AML-193 (cell line): ENCODE results near the gene PCYOX1L.

Experiments used
- DNase-seq, 2 experiments: peaks; one replicate each; lab custom pipeline; 2025; lab: John Stamatoyannopoulos, UW

PCYOX1L gene

DNA sequence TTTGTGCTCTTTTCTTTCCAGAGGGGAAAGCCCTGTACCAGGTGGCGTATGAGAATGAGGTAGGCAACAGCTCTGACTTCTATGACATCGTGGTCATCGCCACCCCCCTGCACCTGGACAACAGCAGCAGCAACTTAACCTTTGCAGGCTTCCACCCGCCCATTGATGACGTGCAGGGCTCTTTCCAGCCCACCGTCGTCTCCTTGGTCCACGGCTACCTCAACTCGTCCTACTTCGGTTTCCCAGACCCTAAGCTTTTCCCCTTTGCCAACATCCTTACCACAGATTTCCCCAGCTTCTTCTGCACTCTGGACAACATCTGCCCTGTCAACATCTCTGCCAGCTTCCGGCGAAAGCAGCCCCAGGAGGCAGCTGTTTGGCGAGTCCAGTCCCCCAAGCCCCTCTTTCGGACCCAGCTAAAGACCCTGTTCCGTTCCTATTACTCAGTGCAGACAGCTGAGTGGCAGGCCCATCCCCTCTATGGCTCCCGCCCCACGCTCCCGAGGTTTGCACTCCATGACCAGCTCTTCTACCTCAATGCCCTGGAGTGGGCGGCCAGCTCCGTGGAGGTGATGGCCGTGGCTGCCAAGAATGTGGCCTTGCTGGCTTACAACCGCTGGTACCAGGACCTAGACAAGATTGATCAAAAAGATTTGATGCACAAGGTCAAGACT, 10.3 kb downstream of the PCYOX1L start:
- DNase-seq, result no peak

GRCh38 chr5:149370878-149371277, 13.0 kb downstream of the PCYOX1L start:
- no peak for DNase-seq

DNA sequence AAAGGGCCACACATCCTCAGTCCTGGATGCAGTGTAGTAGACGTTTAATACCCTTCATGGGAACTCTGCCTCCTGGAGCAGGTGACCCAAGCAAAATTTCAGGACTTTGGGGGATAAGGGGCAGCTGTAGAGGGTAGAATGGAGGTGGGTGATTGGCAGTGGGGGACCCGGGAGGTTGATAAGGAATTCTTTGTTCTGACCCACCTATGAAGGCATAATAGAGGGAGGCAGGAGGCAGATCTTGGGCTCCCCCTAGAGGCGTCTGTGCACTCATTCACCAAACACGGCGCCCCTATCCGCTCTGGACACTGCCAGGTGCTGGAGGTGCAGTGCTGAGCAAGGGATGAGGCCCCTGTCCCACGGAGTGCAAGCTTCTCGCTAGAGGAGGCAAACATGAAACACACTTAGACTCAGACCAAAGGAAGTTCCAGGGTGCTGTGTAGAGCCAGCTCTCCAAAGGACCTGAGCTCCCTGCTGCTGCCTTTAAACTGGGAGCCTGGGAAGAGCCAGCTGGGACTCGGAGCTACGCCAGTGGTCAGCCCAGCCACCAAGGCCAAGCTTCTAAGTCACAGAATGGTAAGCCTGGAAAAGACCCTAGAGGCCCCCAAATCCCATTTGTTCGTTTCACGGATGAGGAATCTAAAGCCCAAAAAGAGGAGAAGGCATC, 13.6 kb downstream of the PCYOX1L start:
- peak; percentile 49 to 61 for DNase-seq

DNA sequence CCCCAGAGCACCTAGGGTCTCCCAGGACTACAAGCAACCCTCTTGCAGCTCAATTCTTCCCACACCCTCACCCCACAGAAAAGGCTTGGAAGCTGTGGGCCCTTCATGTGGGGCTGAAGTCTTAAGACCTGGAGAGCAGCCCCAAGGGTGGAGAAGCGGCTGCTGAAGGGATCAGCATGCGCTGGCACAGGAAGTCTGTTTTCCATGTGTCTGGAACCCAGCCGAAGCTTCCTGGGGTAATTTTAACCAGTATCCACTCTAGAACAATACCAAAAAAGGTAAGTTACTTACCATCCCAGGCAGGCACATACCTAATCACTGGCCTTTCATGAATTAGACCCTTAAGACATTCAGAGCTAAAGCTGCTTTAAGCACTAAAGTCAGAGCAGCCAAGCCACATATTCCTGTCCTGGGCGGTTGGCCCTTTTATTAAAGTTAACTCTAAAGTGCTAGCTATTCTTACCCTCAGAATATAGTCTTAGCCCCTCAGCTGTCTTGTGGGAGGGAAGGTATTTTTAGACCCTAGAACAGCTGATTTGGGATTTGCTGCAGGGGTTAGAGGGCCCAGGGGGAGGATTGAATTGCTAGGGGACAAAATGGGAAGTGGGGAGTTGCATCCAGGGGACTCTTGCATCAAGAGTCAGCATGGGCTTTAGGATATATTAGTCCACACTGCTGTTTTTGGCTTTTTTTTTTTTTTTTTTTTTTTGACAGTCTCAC, 14.4 kb downstream of the PCYOX1L start:
- DNase-seq, result no peak

- no peak for DNase-seq
Observed at GRCh38 chr5:149372932-149373331, 15.1 kb downstream of the PCYOX1L start.

- DNase-seq, result no peak
Observed at GRCh38 chr5:149374303-149374702, 16.5 kb downstream of the PCYOX1L start.

DNA sequence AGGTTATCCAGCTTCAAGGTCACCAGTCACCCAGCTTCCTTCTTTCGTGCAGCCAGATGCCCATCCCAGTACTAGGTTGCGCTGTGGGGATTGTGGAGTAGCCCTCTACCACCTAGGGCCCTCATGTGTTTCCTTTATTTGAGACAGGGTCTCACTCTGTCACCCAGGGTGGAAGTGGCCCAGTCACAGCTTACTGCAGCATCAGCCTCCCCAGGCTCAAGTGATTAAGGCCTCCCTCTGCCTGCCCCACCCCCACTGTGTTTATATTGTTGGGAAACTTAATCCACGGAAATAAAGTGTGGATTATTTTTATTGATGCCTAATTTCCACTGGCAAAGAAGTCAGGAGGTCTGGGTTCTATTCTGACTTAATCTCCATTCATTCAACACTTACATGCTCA, 17.0 kb downstream of the PCYOX1L start:
- no peak for DNase-seq

GRCh38 chr5:149375434-149375833, 17.6 kb downstream of the PCYOX1L start:
- no peak for DNase-seq

DNA sequence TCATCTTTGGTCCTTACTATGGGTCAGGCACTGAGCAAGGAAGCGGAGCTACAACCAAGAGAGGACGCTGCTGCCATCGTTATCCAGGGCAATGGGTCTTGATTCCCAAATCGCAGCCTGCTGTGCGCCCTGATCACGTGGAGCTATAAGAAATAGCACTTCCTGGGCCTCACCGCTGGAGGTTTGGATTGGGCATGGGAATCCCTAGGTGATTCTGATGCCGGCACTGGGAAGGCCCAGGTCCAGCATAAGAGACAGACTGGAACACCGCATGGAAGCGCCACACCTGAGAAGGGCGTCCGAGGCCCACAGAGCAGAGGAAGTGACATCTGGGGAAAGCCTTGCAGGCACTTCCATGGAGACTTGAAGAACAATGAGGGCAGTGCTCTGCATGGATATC, 18.3 kb downstream of the PCYOX1L start:
- no peak for DNase-seq

DNA sequence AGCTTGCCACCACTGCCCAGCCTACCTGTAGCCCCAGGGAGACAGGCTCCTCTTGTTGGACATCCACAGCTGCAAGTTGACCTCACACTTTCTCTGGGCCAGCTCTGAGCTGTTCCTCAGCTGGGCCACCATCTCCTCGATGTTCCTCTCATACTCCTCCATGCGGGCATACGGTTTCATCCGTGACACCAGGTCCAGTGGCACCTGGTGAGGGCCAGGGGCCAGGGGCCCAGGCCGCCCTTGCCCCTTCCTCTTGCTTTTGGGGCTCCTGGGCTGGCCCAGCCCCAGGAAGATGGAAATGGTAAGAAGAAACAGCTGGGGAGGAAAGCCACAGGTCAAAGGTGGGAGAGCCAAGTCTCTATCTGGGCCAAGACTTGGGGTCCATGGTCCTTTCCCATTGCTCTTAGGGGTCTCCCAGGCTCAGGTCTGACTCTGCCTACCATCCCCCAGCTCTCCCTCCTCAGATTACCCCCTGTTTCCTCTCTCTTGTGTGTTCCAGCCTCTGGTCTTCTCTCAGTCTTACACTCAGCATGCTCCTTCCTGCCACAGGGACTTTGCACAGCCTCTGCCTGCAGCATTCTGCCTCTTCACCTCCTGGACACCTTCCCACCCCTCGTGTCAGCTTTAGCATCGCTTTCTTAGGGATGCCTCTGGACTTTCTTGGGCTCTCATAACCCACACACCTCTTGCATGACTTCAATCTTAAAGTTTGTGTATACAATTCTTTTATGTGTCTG, 19.0 kb downstream of the PCYOX1L start:
- DNase-seq, result no peak

GRCh38 chr5:149378241-149378820, 20.5 kb downstream of the PCYOX1L start:
- no peak for DNase-seq

DNA sequence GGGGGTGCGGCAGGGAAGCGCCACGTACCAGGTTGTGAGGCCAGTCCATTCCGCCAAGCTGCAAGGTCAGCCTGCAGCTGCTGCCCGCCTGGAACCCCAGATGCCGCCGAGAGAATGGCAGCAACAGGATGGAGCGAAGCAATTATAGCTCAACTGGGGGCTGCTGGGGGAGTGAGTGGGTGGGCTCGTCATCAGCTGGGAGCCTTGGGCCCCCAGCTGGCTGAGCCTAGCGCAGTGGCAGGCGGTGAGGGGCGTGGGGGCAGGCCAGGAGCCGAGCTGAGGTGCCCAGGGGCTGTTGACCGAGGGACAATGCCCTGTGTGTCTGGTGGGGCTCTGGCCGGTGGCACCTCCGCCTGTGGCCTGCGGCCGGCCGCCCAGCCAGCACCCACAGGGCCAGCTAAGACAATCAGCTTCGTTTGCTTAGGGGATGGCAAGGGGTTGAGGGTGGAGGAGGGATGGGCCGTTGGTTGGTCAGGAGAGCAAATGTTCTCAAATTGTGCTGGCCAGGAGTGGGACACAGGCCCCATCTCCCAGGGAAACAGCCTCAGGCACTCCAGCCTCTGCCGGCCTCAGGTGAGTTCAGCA, 21.4 kb downstream of the PCYOX1L start, which contains the start of gene IL17B:
IL17B (minus strand) TSS at position 116 of the 585 bp plus-strand sequence; CDS start at position 49, 67 bp downstream.
- DNase-seq, result no peak

GRCh38 chr5:149379818-149380374, 22.1 kb downstream of the PCYOX1L start:
- DNase-seq, result no peak

DNA sequence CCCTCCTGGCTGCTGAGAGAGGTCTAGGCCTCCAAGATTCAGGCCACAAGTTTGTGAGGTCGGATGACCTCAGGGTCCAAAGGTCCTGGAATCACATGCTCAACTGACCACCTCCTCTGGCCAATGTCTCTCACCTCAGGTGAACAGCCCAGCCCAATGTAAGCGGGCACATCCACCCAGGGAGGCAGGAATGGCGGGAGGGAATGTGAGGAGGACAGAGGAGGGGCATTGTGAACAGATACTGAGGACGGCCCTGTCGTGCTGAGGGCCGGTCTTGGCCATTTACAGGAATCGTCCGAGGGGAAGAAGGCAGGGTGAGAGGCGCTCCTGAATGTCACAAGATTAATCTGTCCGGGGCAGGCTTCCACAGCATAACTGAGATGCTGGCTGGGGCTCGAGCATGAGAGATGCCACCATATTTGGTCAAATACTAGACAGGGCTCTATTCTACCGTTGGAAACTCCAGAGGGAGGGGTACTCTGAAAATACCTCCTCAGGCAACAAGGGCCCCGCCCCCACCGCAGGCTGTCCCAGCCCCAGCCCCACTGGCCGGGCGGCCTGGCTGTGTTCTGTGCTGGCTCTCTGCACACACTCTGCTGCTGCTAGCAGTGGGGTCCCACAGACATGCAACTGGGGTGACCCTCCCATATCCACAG, 22.7 kb downstream of the PCYOX1L start:
- no peak for DNase-seq

DNA sequence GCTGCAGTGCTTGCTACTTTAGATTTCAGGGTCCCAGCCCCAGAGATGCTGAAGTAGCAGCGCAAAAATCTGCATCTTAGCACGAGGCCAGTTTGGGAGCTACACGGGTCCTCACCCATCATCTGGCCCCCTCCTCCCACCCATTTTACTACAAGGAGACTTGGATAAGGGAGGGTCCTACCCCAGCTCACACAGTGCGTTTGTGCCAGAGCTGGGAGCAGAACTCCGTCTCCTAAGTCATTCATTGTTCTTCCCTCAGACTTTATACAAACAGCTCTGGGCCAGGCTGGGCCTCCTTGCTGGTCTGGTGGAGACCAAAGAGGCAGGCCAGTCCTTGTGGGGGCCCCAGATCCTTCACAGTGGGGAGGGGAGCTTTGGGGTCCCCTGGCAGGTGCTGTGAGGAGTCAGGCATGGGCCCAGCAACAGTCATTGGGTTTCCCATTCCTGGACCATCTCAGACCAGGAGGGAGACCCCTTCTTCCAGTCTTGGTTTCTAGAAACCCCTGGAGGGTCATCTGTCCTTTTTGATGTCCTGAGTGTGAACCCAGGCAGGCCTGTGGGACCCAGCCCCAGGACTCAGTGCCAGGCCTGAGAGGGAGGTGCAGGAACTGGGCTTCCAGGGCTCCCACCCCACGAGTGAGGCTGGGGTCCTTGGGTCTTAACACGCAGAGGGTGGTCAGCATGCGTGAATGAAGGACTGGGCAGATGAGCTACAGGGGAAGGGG, 23.6 kb downstream of the PCYOX1L start:
- no peak for DNase-seq

- peak; percentile 52 to 53 for DNase-seq
Observed at GRCh38 chr5:149381986-149382338, 24.1 kb downstream of the PCYOX1L start.

DNA sequence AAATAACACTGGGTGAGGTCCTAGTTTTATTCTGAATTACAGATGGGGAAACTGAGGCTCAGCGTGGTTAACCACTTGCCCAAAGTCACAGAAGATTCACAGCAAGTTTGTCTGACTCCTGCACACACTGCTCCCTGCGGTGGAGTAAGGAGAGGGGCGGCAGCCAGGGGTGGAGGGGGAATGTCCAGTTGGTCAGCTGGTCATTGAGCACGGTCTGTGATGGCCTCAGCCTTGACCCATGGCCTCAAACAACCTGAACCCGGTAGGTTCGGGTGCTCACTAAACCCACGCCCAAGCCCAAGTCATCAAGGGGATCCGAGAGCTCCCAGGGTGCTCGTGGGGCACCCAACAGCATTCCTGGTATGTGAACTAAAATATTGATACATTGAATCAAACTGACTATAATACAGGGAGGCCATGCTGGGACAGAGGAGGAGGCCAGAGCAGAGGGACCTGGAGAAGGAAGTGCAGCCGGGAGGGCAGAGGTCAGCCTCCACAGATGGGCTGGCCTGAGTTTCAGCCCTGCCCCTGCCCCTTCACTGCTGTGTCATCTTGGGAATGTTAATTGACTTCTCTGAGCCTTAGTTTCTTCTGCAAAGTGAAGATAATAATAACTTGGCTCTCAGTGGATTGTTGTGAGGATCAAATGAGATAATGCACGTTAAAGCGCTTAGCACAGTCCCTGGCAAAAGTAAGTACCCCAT, 24.8 kb downstream of the PCYOX1L start:
- no peak for DNase-seq

- DNase-seq, result no peak
Observed at GRCh38 chr5:149383399-149383798, 25.6 kb downstream of the PCYOX1L start.

DNA sequence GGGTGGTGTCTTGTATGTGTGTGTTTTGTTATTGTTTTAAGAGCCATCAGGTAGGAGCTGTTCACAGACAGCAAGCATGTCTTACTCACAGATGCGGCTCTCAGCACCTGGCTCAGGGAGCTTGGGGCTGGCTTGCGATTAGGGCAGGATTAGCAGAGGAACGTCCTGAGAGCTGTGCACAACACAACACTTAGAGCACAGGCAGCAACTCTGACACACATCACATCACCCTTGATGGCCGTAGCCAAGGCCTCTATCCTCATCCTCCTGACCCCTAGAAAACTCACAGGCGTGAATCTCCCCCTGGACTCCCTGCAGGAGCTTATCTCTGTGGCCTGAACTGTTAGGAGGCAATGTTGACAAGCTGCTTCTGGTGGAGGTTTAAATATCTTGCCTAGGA, 28.3 kb downstream of the PCYOX1L start:
- no peak for DNase-seq
